Activated naive CD4-positive, alpha-beta T cell treated with anti-CD3 and anti-CD28 coated beads, Interleukin-2, amount 50 U/mL, for 24 hours (primary cell): Measurements from ENCODE around the gene CSF3R.

Experiments
- H3K27ac Mint-ChIP-seq: one replicate; pipeline ENCODE4 v1.8.0; 2021; ENCODE audit warnings: mild to moderate bottlenecking, mixed read lengths
- H3K27me3 Mint-ChIP-seq: one replicate; pipeline ENCODE4 v1.8.0; 2021; ENCODE audit warnings: mixed read lengths
- H3K36me3 Mint-ChIP-seq: one replicate; pipeline ENCODE4 v1.8.0; 2021; ENCODE audit warnings: mixed read lengths
- H3K4me1 Mint-ChIP-seq: one replicate; pipeline ENCODE4 v1.8.0; 2021; ENCODE audit warnings: mixed read lengths
- H3K4me3 Mint-ChIP-seq: one replicate; pipeline ENCODE4 v1.8.0; 2021; ENCODE audit warnings: mild to moderate bottlenecking, mixed read lengths
- H3K9me3 Mint-ChIP-seq: one replicate; pipeline ENCODE4 v1.8.0; 2021; ENCODE audit warnings: mixed read lengths

The CSF3R gene

GRCh38 chr1:36458910-36459309, 23.8 kb downstream of the CSF3R start:
- Mint-ChIP-seq H3K9me3 (no peaks in the 10 kb centered on the region), H3K4me3 (peak overlapping the region; percentile 67), H3K4me1 (peaks cover 41% of the 10 kb centered on the region), H3K27me3 (no peaks in the 10 kb centered on the region), H3K27ac (peak overlapping the region; percentile 97), H3K36me3 (peaks cover 16% of the 10 kb centered on the region)

- Mint-ChIP-seq H3K27ac (peak overlapping the region; percentile 76), H3K36me3 (peaks cover 16% of the 10 kb centered on the region), H3K27me3 (no peaks in the 10 kb centered on the region), H3K4me1 (peaks cover 32% of the 10 kb centered on the region), H3K4me3 (peak overlapping the region; percentile 61), H3K9me3 (no peaks in the 10 kb centered on the region)
Measured at GRCh38 chr1:36457691-36458090, 25.0 kb downstream of the CSF3R start.

DNA sequence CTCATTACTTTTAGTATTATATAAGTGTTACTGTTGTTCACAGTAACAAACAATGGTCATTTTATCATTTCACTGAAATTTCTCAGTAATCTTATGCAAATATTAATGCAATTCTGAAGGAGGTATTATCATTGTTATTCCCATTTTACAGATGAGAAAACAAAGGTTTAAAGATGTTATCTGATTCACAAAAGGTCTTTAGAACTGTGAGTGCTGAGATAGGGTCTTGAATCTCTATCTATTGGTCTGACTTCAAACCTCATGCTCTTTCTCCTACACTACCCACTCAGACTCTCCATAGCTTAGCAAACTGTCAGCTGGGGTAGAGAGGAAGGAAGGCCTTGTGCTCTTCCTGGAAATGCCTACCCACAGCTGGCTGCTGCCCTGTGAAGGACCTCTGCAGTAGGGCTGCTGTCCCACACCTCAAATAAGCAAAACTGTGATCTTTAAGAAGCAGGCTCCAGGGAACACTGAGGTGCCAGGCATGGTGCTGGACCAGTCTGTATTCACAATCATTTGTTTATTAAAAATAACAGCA, 26.3 kb downstream of the CSF3R start:
- H3K4me1 Mint-ChIP-seq = peaks cover 39% of the 10 kb centered on the region
- H3K9me3 Mint-ChIP-seq = no peaks in the 10 kb centered on the region
- peak overlapping the region; percentile 51 for H3K27ac Mint-ChIP-seq
- H3K27me3 Mint-ChIP-seq = no peaks in the 10 kb centered on the region
- H3K4me3 Mint-ChIP-seq = no peak overlapping the region
- H3K36me3 Mint-ChIP-seq = peaks cover 16% of the 10 kb centered on the region

GRCh38 chr1:36455386-36455785, 27.3 kb downstream of the CSF3R start:
- Mint-ChIP-seq H3K4me1 (peaks cover 43% of the 10 kb centered on the region), H3K27ac (peak overlapping the region; percentile 30), H3K9me3 (no peaks in the 10 kb centered on the region), H3K27me3 (no peaks in the 10 kb centered on the region), H3K36me3 (peaks cover 12% of the 10 kb centered on the region), H3K4me3 (no peak overlapping the region)

DNA sequence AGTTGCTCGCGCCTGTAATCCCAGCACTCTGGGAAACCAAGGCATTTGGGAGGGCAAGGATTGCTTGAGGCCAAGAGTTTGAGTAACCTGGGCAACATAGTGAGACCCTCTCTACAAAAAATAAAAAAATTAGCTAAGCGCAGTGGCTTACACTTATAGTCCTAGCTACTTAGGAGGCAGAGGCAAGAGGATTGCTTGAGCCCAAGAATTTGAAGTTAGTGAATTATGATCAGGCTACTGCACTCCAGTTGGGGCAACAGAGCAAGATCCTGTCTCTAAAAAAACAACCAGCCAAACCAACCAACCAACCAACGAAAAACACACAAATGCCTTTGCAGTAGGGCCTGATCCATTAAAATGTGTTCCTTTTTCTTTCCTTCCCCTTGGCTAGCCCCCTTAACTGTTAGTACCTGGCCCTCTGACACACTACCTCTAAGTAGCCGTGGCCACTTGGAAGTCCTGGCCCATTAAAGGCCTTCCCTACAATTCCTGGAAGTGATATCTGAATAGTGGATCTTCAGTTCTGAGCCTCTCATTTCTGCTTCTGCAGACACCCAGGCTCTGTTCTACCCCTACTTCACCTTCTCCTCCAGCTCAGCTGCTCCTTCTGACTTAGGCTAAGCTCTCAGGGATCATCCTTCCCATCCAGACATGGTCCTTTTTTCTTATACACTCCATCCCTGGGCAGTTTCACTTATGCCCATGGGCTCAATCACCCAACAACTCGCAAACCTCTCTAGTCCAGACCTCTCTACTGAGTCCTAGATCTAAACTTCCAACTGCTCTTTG, 28.9 kb downstream of the CSF3R start:
- Mint-ChIP-seq H3K36me3 (peaks cover 9% of the 10 kb centered on the region), H3K4me1 (peaks cover 39% of the 10 kb centered on the region), H3K4me3 (no peak overlapping the region), H3K9me3 (no peaks in the 10 kb centered on the region), H3K27me3 (no peaks in the 10 kb centered on the region), H3K27ac (no peak overlapping the region)

DNA sequence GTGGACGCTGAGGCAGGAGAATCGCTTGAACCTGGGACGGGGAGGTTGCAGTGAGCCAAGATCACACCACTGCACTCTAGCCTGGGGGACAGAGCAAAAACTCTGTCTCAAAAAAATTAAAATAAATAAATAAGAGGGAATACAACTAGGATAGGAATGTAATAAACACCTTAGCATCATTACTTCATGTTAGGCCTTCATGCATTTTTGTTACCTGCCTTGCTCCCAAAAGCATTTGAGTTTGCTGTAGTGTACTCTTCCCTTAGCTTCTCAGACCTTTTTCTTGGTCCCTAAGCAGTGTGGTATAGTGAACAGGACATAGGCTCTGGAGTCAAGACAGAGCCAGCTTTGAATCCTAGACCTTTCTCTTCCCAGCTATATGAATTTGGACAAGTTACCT, 29.7 kb downstream of the CSF3R start:
- Mint-ChIP-seq H3K9me3 (no peaks in the 10 kb centered on the region), H3K36me3 (peaks cover 6% of the 10 kb centered on the region), H3K27me3 (no peaks in the 10 kb centered on the region), H3K27ac (no peak overlapping the region), H3K4me3 (no peak overlapping the region), H3K4me1 (peaks cover 32% of the 10 kb centered on the region)

- peaks cover 17% of the 10 kb centered on the region for H3K4me1 Mint-ChIP-seq
- peak overlapping the region; percentile 91 for H3K4me3 Mint-ChIP-seq
- H3K27me3 Mint-ChIP-seq = no peaks in the 10 kb centered on the region
- H3K36me3 Mint-ChIP-seq = peaks cover 4% of the 10 kb centered on the region
- H3K27ac Mint-ChIP-seq = peak overlapping the region; percentile 85
- no peaks in the 10 kb centered on the region for H3K9me3 Mint-ChIP-seq
Measured at GRCh38 chr1:36450919-36451305, 31.8 kb downstream of the CSF3R start.

- Mint-ChIP-seq H3K36me3 (peaks cover 4% of the 10 kb centered on the region), H3K4me1 (peaks cover 17% of the 10 kb centered on the region), H3K9me3 (no peaks in the 10 kb centered on the region), H3K4me3 (peak within 1 kb of the TSS; percentile 91), H3K27me3 (no peaks in the 10 kb centered on the region), H3K27ac (peak within 1 kb of the TSS; percentile 97)
Measured at GRCh38 chr1:36450270-36450918, 32.3 kb downstream of the CSF3R start, which contains the start of gene OSCP1. TSS of gene OSCP1 (minus strand) at chr1:36450451. CDS start at chr1:36450369, 82 bp downstream.

- no peak overlapping the region for H3K4me3 Mint-ChIP-seq
- no peak overlapping the region for H3K27ac Mint-ChIP-seq
- peaks cover 17% of the 10 kb centered on the region for H3K4me1 Mint-ChIP-seq
Measured at GRCh38 chr1:36448530-36449056, 34.1 kb downstream of the CSF3R start.

DNA sequence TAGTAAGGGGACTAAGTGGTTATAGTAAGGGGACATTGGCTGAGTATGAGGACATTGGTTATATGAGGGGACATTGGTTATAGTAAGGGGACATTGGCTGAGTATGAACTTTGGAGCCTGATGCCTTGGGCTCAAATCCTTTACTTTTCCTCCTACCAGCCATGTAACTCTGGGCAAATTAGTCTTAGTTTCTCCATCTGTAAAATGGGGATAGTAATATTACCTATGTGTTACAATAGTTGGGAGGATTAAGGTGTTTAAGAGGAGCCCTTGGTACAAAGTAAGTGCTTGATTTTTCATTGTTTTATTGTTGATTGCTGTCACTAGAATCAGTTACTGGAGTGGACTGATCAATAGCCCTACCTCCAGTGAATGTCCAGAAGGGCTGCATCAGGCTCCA, 35.3 kb downstream of the CSF3R start:
- Mint-ChIP-seq H3K36me3 (no peaks in the 10 kb centered on the region), H3K27ac (no peak overlapping the region), H3K4me3 (no peak overlapping the region)

More at GRCh38 chr1:36448530-36449056, 34.1 kb downstream of the CSF3R start:
- Mint-ChIP-seq H3K27me3 (no peaks in the 10 kb centered on the region), H3K36me3 (no peaks in the 10 kb centered on the region), H3K9me3 (no peaks in the 10 kb centered on the region)

DNA sequence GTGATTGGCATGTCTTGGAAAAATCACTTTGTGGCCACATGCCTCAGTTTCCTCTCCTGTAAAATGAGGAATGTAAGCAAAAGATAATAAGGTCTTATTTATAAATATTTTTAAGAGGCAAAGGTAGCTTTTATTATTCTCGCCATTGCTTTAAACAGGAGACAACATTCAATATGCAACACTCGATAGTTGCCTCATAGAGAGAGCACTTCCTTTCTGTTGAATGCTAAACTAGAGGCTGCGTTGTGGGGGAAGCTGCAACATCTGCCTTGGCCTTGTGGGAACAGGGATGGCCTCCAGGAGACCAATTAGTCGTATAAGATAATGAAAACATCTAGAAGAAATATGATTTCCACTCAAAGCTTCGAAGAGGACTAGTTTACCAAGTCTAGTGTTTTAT, 36.0 kb downstream of the CSF3R start:
- H3K9me3 Mint-ChIP-seq = no peaks in the 10 kb centered on the region
- no peak overlapping the region for H3K27ac Mint-ChIP-seq
- H3K4me1 Mint-ChIP-seq = peaks cover 12% of the 10 kb centered on the region

More for the DNA sequence above, 35.3 kb downstream of the CSF3R start:
- no peaks in the 10 kb centered on the region for H3K27me3 Mint-ChIP-seq
- H3K4me1 Mint-ChIP-seq = peaks cover 15% of the 10 kb centered on the region
- H3K9me3 Mint-ChIP-seq = no peaks in the 10 kb centered on the region

GRCh38 chr1:36446271-36446670, 36.4 kb downstream of the CSF3R start:
- Mint-ChIP-seq H3K27ac (no peak overlapping the region), H3K4me3 (no peak overlapping the region), H3K9me3 (no peaks in the 10 kb centered on the region), H3K36me3 (no peaks in the 10 kb centered on the region), H3K27me3 (no peaks in the 10 kb centered on the region), H3K4me1 (peaks cover 8% of the 10 kb centered on the region)

More for the DNA sequence above, 36.0 kb downstream of the CSF3R start:
- no peaks in the 10 kb centered on the region for H3K27me3 Mint-ChIP-seq
- no peak overlapping the region for H3K4me3 Mint-ChIP-seq
- no peaks in the 10 kb centered on the region for H3K36me3 Mint-ChIP-seq

DNA sequence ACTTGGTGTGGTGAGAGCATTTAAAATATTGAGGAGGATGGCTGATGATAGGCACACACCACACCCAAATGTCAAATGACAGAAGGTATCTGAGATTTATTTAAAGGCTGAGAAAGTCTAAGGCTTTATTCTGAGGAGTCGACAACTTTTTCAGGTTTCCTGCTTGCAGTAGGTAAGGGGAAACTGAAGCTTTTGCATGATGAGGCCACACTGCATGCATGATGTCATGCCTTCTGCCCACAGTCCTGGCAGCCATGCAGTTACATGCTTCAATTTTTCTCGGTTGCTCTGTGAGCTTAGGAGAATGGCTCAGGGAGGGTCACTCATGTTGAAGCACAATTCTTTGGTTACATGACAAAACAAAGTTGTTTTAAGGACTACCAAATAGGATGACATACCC, 39.4 kb downstream of the CSF3R start:
- H3K27me3 Mint-ChIP-seq = no peaks in the 10 kb centered on the region
- H3K9me3 Mint-ChIP-seq = no peaks in the 10 kb centered on the region
- no peak overlapping the region for H3K4me3 Mint-ChIP-seq
- H3K4me1 Mint-ChIP-seq = no peaks in the 10 kb centered on the region
- H3K27ac Mint-ChIP-seq = no peak overlapping the region
- H3K36me3 Mint-ChIP-seq = no peaks in the 10 kb centered on the region

GRCh38 chr1:36442337-36442736, 40.4 kb downstream of the CSF3R start:
- no peaks in the 10 kb centered on the region for H3K9me3 Mint-ChIP-seq

DNA sequence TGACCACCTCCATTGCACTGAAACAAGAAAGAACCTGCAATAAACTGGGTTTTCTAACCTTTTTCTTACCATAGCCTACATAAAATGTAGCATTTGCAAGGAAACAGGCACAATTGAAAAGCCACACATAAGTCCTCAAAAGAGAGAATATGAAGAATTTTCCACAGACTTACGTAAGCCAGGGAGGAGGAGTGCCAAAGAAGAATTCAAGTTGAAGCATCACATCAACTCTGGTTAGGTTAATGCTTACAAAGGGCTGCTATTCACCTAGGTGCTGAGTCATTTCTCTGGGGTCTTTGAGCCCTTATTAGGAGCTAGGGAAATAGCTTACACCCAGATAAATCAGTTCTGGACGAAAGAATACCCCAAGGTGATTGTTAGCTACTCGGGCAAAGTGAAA, 42.1 kb downstream of the CSF3R start:
- Mint-ChIP-seq H3K9me3 (no peaks in the 10 kb centered on the region), H3K4me1 (no peaks in the 10 kb centered on the region), H3K27me3 (no peaks in the 10 kb centered on the region), H3K36me3 (no peaks in the 10 kb centered on the region), H3K27ac (no peak overlapping the region), H3K4me3 (no peak overlapping the region)

More at GRCh38 chr1:36442337-36442736, 40.4 kb downstream of the CSF3R start:
- H3K36me3 Mint-ChIP-seq = no peaks in the 10 kb centered on the region
- H3K27ac Mint-ChIP-seq = no peak overlapping the region
- no peaks in the 10 kb centered on the region for H3K27me3 Mint-ChIP-seq
- H3K4me1 Mint-ChIP-seq = no peaks in the 10 kb centered on the region
- H3K4me3 Mint-ChIP-seq = no peak overlapping the region

DNA sequence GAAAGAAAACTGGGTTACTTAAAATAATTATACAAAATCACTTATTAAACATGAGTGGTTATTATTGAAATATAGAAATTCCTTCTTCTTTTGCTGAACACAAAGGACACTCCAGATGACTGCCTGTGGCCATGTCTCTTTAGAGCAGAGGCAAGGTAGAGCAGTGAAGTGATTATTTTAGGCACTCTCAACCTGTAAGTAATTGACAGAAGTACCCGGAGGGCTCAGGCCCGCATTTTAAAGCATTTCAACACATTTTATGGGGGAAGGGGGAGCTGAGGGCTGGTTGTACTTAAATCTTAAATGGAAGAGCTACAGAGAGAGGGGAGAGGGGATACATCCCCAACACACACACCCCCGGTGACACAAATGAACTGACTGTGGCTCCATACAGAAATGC, 42.7 kb downstream of the CSF3R start:
- no peak overlapping the region for H3K4me3 Mint-ChIP-seq
- H3K36me3 Mint-ChIP-seq = no peaks in the 10 kb centered on the region
- H3K27ac Mint-ChIP-seq = no peak overlapping the region
- H3K27me3 Mint-ChIP-seq = no peaks in the 10 kb centered on the region
- H3K4me1 Mint-ChIP-seq = no peaks in the 10 kb centered on the region
- no peaks in the 10 kb centered on the region for H3K9me3 Mint-ChIP-seq
